SJSA1 (cell line): ENCODE data around the gene CARS1. TPM values are rescaled to one million over a fixed set of nuclear protein-coding genes. Genes with fewer than 3 reads are reported as not detected.
A peak's percentile ranks its signal among the peaks of the same experiment; 100 is the strongest.
"Not testable (repeated sequence)": the region's sequence is repeated elsewhere in the genome, so short reads cannot be mapped to it uniquely, and the experiment has no call there.

ENCODE experiments used
- DNase-seq, 2 experiments: peaks; one replicate each; pipeline ENCODE4 v3.0.0-alpha.2; 2015 to 2020; ENCODE audit warnings: low spot score in 2 of 2, low read depth in 1 of 2
- H3K27ac ChIP-seq: fragments of 250-450 bp; sonication (Bioruptor Pico); 2 replicates; pipeline ENCODE4 v1.5.1; 2020; ENCODE audit warnings: mild to moderate bottlenecking, moderate library complexity
- H3K27me3 ChIP-seq: fragments of 250-450 bp; sonication (Bioruptor Pico); replicated peaks from 2 replicates; pipeline ENCODE4 v1.5.1; 2020; ENCODE audit warnings: mild to moderate bottlenecking, moderate library complexity
- H3K36me3 ChIP-seq: fragments of 250-450 bp; sonication (Bioruptor Pico); 2 replicates; pipeline ENCODE4 v1.5.1; 2020; ENCODE audit warnings: mild to moderate bottlenecking
- H3K4me1 ChIP-seq: fragments of 250-450 bp; sonication (Bioruptor Pico); replicated peaks from 2 replicates; pipeline ENCODE4 v1.6.1; 2021; ENCODE audit warnings: mild to moderate bottlenecking
- H3K4me3 ChIP-seq: fragments of 250-450 bp; sonication (Bioruptor Pico); 2 replicates; pipeline ENCODE4 v1.5.1; 2020; ENCODE audit warnings: mild to moderate bottlenecking
- H3K9me3 ChIP-seq: fragments of 250-450 bp; sonication (Bioruptor Pico); replicated peaks from 2 replicates; pipeline ENCODE4 v1.5.1; 2020; ENCODE audit warnings: mild to moderate bottlenecking
- total RNA-seq: library from RNA; depleted of rRNA; stranded (reverse); fragments of >200 nt; shearing (Covaris generic); gene quantifications from 2 replicates; pipeline ENCODE4 v1.2.3, GENCODE V29; 2014

The CARS1 gene
- total RNA-seq, 1 experiment from 2014 or later = 57.6 TPM

GRCh38 chr11:3085052-3085451 is 27.8 kb upstream of the CARS1 start:
- no peak overlapping the region for H3K27ac ChIP-seq
- H3K9me3 ChIP-seq = no peaks in the 10 kb centered on the region
- H3K4me3 ChIP-seq = no peak overlapping the region
- H3K27me3 ChIP-seq = no peaks in the 10 kb centered on the region
- peaks cover 6% of the 10 kb centered on the region for H3K4me1 ChIP-seq
- no peak for DNase-seq
- peaks cover 11% of the 10 kb centered on the region; the same call in 1 of the 2 replicates for H3K36me3 ChIP-seq

GRCh38 chr11:3083321-3083720 is 26.1 kb upstream of the CARS1 start:
- Histone ChIP-seq H3K27me3 (no peaks in the 10 kb centered on the region), H3K27ac (no peak overlapping the region), H3K9me3 (no peaks in the 10 kb centered on the region), H3K36me3 (no peaks in the 10 kb centered on the region), H3K4me3 (no peak overlapping the region), H3K4me1 (peaks cover 5% of the 10 kb centered on the region)
- DNase-seq = no peak

- no peak overlapping the region for H3K27ac ChIP-seq
- H3K27me3 ChIP-seq = no peaks in the 10 kb centered on the region
- no peak for DNase-seq
- H3K4me1 ChIP-seq = no peaks in the 10 kb centered on the region
- no peaks in the 10 kb centered on the region for H3K9me3 ChIP-seq
- H3K4me3 ChIP-seq = no peak overlapping the region
- H3K36me3 ChIP-seq = no peaks in the 10 kb centered on the region
Measured at GRCh38 chr11:3081386-3081751, 24.1 kb upstream of the CARS1 start.

- Histone ChIP-seq H3K4me3 (no peak overlapping the region), H3K4me1 (no peaks in the 10 kb centered on the region), H3K9me3 (no peaks in the 10 kb centered on the region), H3K27ac (no peak overlapping the region), H3K36me3 (no peaks in the 10 kb centered on the region), H3K27me3 (no peaks in the 10 kb centered on the region)
- no peak for DNase-seq
Measured at GRCh38 chr11:3080733-3081385, 23.6 kb upstream of the CARS1 start.

GRCh38 chr11:3080104-3080503 is 22.9 kb upstream of the CARS1 start:
- H3K4me3 ChIP-seq = no peak overlapping the region
- no peaks in the 10 kb centered on the region for H3K27me3 ChIP-seq
- H3K4me1 ChIP-seq = no peaks in the 10 kb centered on the region
- H3K27ac ChIP-seq = no peak overlapping the region
- no peaks in the 10 kb centered on the region for H3K9me3 ChIP-seq
- no peaks in the 10 kb centered on the region for H3K36me3 ChIP-seq
- DNase-seq = no peak

GRCh38 chr11:3077846-3078440 is 20.7 kb upstream of the CARS1 start:
- no peak for DNase-seq
- Histone ChIP-seq H3K27ac (no peak overlapping the region), H3K36me3 (no peaks in the 10 kb centered on the region), H3K4me1 (peaks cover 6% of the 10 kb centered on the region), H3K27me3 (no peaks in the 10 kb centered on the region), H3K9me3 (no peaks in the 10 kb centered on the region), H3K4me3 (no peak overlapping the region)

GRCh38 chr11:3077189-3077836 is 20.1 kb upstream of the CARS1 start:
- peaks cover 13% of the 10 kb centered on the region for H3K4me1 ChIP-seq
- no peaks in the 10 kb centered on the region for H3K27me3 ChIP-seq
- H3K4me3 ChIP-seq = no peak overlapping the region
- no peaks in the 10 kb centered on the region for H3K9me3 ChIP-seq
- H3K36me3 ChIP-seq = no peaks in the 10 kb centered on the region
- no peak for DNase-seq
- no peak overlapping the region for H3K27ac ChIP-seq

- Histone ChIP-seq H3K27me3 (no peaks in the 10 kb centered on the region), H3K4me1 (peaks cover 13% of the 10 kb centered on the region), H3K27ac (no peak overlapping the region), H3K4me3 (no peak overlapping the region), H3K9me3 (no peaks in the 10 kb centered on the region), H3K36me3 (no peaks in the 10 kb centered on the region)
- no peak for DNase-seq
Measured at GRCh38 chr11:3074912-3075589, 17.8 kb upstream of the CARS1 start.

- peak; percentile 53 to 59 for DNase-seq
- H3K27me3 ChIP-seq = no peaks in the 10 kb centered on the region
Measured at GRCh38 chr11:3073029-3073435, 15.8 kb upstream of the CARS1 start.

GRCh38 chr11:3069425-3069824 is 12.2 kb upstream of the CARS1 start:
- DNase-seq = no peak
- peaks cover 9% of the 10 kb centered on the region for H3K9me3 ChIP-seq
- H3K36me3 ChIP-seq = no peaks in the 10 kb centered on the region
- H3K27ac ChIP-seq = no peak overlapping the region
- no peaks in the 10 kb centered on the region for H3K27me3 ChIP-seq
- no peak overlapping the region for H3K4me3 ChIP-seq
- peaks cover 18% of the 10 kb centered on the region for H3K4me1 ChIP-seq

More at GRCh38 chr11:3073029-3073435, 15.8 kb upstream of the CARS1 start:
- no peak overlapping the region for H3K27ac ChIP-seq
- H3K4me1 ChIP-seq = peaks cover 13% of the 10 kb centered on the region
- H3K4me3 ChIP-seq = no peak overlapping the region
- no peaks in the 10 kb centered on the region for H3K36me3 ChIP-seq
- no peaks in the 10 kb centered on the region for H3K9me3 ChIP-seq

GRCh38 chr11:3066308-3066707 is 9.1 kb upstream of the CARS1 start:
- not testable (repeated sequence) for H3K27ac ChIP-seq, H3K27me3 ChIP-seq, H3K36me3 ChIP-seq, H3K4me3 ChIP-seq, DNase-seq
- Histone ChIP-seq H3K9me3 (peaks cover 10% of the 10 kb centered on the region), H3K4me1 (peaks cover 15% of the 10 kb centered on the region)

GRCh38 chr11:3064709-3065108 is 7.5 kb upstream of the CARS1 start:
- Histone ChIP-seq H3K9me3 (peaks cover 10% of the 10 kb centered on the region), H3K4me1 (peaks cover 15% of the 10 kb centered on the region), H3K27ac (peak overlapping the region; percentile 65)
- not testable (repeated sequence) for H3K4me3 ChIP-seq, DNase-seq, H3K36me3 ChIP-seq, H3K27me3 ChIP-seq

GRCh38 chr11:3063876-3064275 is 6.7 kb upstream of the CARS1 start:
- H3K4me3 ChIP-seq, H3K27me3 ChIP-seq, H3K36me3 ChIP-seq: not testable (repeated sequence)
- peak overlapping the region; percentile 65 for H3K27ac ChIP-seq
- peak in 1 of 2 experiments; percentile 54 for DNase-seq
- peaks cover 21% of the 10 kb centered on the region for H3K4me1 ChIP-seq
- H3K9me3 ChIP-seq = peaks cover 10% of the 10 kb centered on the region

- H3K4me3 ChIP-seq, H3K27me3 ChIP-seq, DNase-seq, H3K36me3 ChIP-seq: not testable (repeated sequence)
- peak overlapping the region; percentile 65 for H3K27ac ChIP-seq
- H3K4me1 ChIP-seq = peaks cover 25% of the 10 kb centered on the region
- H3K9me3 ChIP-seq = peaks cover 10% of the 10 kb centered on the region
Measured at GRCh38 chr11:3063432-3063831, 6.2 kb upstream of the CARS1 start.
